GM12865 (cell line): ENCODE measurements around the gene RHOT1.
A peak's percentile ranks its signal among the peaks of the same experiment; 100 is the strongest.
"Not testable (repeated sequence)": the region's sequence is repeated elsewhere in the genome, so short reads cannot be mapped to it uniquely, and the experiment has no call there.

Source experiments
- DNase-seq: peaks from one replicate; pipeline ENCODE4 v3.0.0; 2010; ENCODE audit warnings: low read depth
- H3K4me3 ChIP-seq: 2 replicates; pipeline ENCODE4 v1.5.1; 2011; ENCODE audit warnings: mild to moderate bottlenecking, low read depth, low read length, control low read depth
- CTCF ChIP-seq: IDR thresholded peaks from 2 replicates; pipeline ENCODE4 v1.5.1; 2011; ENCODE audit warnings: low read length, control low read depth, low read depth, inconsistent platforms; ENCODE audit not compliant: insufficient read depth; ENCODE audit errors: missing control alignments

RHOT1 gene

GRCh38 chr17:32142038-32142856 lies at the start of gene RHOT1:
Gene RHOT1 (plus strand): TSS chr17:32142502. CDS start chr17:32142693, 191 bp downstream.
- H3K4me3 ChIP-seq: peak within 1 kb of the TSS; percentile 100
- peak; percentile 85 for DNase-seq
- peak; percentile 64 for TF ChIP-seq CTCF

GRCh38 chr17:32099686-32100085 lies 42.6 kb upstream of the RHOT1 start:
- DNase-seq: no peak
- TF ChIP-seq CTCF: no peak
- H3K4me3 ChIP-seq: no peak overlapping the region

GRCh38 chr17:32100323-32100722 lies 42.0 kb upstream of the RHOT1 start:
- H3K4me3 ChIP-seq, DNase-seq: not testable (repeated sequence)

DNA sequence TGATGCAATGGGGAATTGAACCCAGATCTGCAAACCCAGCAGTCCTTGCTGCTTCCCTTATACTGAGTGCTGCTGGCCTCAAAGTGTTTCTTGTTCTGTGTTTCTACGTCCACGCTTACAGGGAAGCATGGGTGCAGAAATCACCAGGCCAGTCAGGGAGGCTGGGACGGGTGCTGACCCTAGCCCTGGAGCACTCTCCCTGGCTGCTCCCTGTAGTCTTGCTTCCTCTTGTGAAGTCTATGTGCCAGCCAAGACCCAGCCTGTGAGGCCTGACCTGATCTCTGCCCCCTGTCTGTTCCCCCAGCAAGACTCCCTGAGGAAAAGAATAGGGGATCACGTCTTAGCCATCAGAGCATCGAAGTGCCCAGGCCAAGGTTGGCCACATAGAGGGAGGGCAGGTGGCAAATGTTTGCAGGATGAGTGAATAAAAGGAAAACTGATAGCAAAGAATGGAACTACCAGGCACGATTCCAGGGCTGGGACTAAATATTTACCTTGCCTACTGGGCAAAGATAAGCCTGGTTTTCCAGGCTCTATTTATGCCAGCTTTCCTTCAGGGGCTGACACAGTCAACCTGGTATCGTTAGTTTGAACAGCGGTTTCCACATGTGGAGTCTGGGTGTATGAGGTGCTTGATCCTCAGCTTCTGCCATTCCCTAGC lies 41.2 kb upstream of the RHOT1 start:
- no peak for DNase-seq
- no peak overlapping the region for H3K4me3 ChIP-seq
- no peak for TF ChIP-seq CTCF

- no peak for TF ChIP-seq CTCF
These were observed 40.1 kb upstream of the RHOT1 start for GRCh38 chr17:32102172-32102571.

GRCh38 chr17:32102646-32103186 lies 39.6 kb upstream of the RHOT1 start:
- no peak for TF ChIP-seq CTCF
- no peak overlapping the region for H3K4me3 ChIP-seq
- DNase-seq: no peak

More at GRCh38 chr17:32102172-32102571, 40.1 kb upstream of the RHOT1 start:
- no peak for DNase-seq
- H3K4me3 ChIP-seq: no peak overlapping the region

DNA sequence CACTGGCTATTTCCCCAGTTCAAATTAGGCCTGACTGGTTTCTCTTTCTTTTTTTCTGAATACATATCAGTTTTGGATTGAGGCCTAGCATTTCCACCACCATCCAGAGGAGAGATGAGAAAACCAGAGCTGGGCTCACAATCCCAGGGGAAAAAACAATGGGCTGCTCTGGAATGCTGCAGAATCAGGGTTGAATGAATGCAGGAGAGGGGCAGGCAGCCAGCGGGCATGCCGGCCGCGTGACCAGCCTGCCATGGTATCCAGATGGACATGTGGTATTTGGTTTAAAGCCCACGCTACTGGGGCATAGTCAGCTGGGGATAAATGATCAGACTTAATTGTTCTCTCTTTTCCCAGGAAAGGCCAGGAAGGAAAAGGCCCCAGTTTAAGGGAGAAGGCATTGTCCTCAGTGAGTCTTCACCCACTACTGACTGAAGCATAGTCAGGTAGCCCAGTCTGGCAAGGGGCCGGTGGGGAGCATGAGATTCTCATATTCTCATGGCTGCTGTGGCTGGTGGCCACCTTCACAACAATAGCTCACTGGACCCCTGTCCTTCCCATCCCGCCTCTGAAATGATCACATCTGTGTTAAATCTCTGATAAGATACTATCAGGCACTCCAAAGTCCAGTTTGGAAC lies 38.7 kb upstream of the RHOT1 start:
- TF ChIP-seq CTCF: no peak
- H3K4me3 ChIP-seq: no peak overlapping the region
- no peak for DNase-seq
